OCI-LY1 (cell line): Measurements from ENCODE around the gene RNF186.
A peak's percentile ranks its signal among the peaks of the same experiment; 100 is the strongest.

Experiments
- H2AFZ ChIP-seq: fragments of 200-600 bp; sonication (generic), shearing (Covaris generic); 2 replicates; pipeline ENCODE4 v1.6.0; 2014; ENCODE audit warnings: antibody characterized with exemption, mild to moderate bottlenecking, low read length
- H3F3A ChIP-seq: fragments of 200-600 bp; sonication (generic), shearing (Covaris generic); 2 replicates; pipeline ENCODE4 v1.6.0; 2014; ENCODE audit warnings: mild to moderate bottlenecking, antibody characterized with exemption, low read length, moderate library complexity; ENCODE audit not compliant: insufficient read depth
- H3K27ac ChIP-seq: fragments of 200-600 bp; sonication (generic); 2 replicates; pipeline ENCODE4 v1.5.1; 2014; ENCODE audit warnings: low read length, mixed run types, mild to moderate bottlenecking, low read depth; ENCODE audit not compliant: poor library complexity, severe bottlenecking
- H3K27me3 ChIP-seq: fragments of 200-600 bp; sonication (generic); 2 replicates; pipeline ENCODE4 v1.6.0; 2014; ENCODE audit warnings: antibody characterized with exemption, mild to moderate bottlenecking, low read length, moderate library complexity; ENCODE audit not compliant: insufficient read depth
- H3K36me3 ChIP-seq: fragments of 200-600 bp; sonication (generic); 2 replicates; pipeline ENCODE4 v1.6.1; 2014; ENCODE audit warnings: mild to moderate bottlenecking, antibody characterized with exemption, low read length, moderate library complexity, mixed read lengths; ENCODE audit not compliant: insufficient read depth
- H3K4me1 ChIP-seq: fragments of 200-600 bp; sonication (generic); 2 replicates; pipeline ENCODE4 v1.5.1; 2014; ENCODE audit warnings: mild to moderate bottlenecking, low read length, moderate library complexity; ENCODE audit not compliant: insufficient read depth, severe bottlenecking
- H3K4me2 ChIP-seq: fragments of 200-600 bp; sonication (generic), shearing (Covaris generic); 2 replicates; pipeline ENCODE4 v1.6.1; 2014; ENCODE audit warnings: low read length
- H3K4me3 ChIP-seq: fragments of 200-600 bp; sonication (generic); 2 replicates; pipeline ENCODE4 v1.5.1; 2014; ENCODE audit warnings: low read length, low read depth, mild to moderate bottlenecking, mixed read lengths; ENCODE audit not compliant: poor library complexity, severe bottlenecking
- H3K79me2 ChIP-seq: fragments of 200-600 bp; shearing (Covaris generic); 2 replicates; pipeline ENCODE4 v1.6.1; 2016; ENCODE audit warnings: mixed run types, low read length, mixed read lengths; ENCODE audit not compliant: insufficient read depth
- H3K9ac ChIP-seq: fragments of 200-600 bp; sonication (generic), shearing (Covaris generic); 2 replicates; pipeline ENCODE4 v1.6.1; 2014; ENCODE audit warnings: mild to moderate bottlenecking, low read length, mixed read lengths
- H3K9me2 ChIP-seq: fragments of 200-600 bp; sonication (generic), shearing (Covaris generic); 2 replicates; pipeline ENCODE4 v1.6.1; 2014; ENCODE audit warnings: low read depth, mild to moderate bottlenecking, low read length, mixed read lengths
- H3K9me3 ChIP-seq: fragments of 200-600 bp; shearing (Covaris generic); 2 replicates; pipeline ENCODE4 v1.6.1; 2014; ENCODE audit warnings: low read length, mixed read lengths
- H4K20me1 ChIP-seq: fragments of 200-600 bp; sonication (generic), shearing (Covaris generic); 2 replicates; pipeline ENCODE4 v1.6.0; 2016; ENCODE audit warnings: mild to moderate bottlenecking, low read length; ENCODE audit not compliant: insufficient read depth
- EZH2 ChIP-seq: fragments of 200-600 bp; sonication (generic), shearing (Covaris generic); IDR thresholded peaks from 2 replicates; pipeline ENCODE4 v1.8.0; 2017; ENCODE audit warnings: borderline replicate concordance, mixed run types, mild to moderate bottlenecking, antibody characterized with exemption, low read length, moderate library complexity, mixed read lengths
- TF ChIP-seq, protein P1 (sequence below): fragments of 200-600 bp; sonication (generic), shearing (Covaris generic); IDR thresholded peaks from 2 replicates; pipeline ENCODE4 v1.5.1; 2017; ENCODE audit warnings: mild to moderate bottlenecking, antibody characterized with exemption, low read length, moderate library complexity, mixed read lengths

The RNF186 gene

DNA sequence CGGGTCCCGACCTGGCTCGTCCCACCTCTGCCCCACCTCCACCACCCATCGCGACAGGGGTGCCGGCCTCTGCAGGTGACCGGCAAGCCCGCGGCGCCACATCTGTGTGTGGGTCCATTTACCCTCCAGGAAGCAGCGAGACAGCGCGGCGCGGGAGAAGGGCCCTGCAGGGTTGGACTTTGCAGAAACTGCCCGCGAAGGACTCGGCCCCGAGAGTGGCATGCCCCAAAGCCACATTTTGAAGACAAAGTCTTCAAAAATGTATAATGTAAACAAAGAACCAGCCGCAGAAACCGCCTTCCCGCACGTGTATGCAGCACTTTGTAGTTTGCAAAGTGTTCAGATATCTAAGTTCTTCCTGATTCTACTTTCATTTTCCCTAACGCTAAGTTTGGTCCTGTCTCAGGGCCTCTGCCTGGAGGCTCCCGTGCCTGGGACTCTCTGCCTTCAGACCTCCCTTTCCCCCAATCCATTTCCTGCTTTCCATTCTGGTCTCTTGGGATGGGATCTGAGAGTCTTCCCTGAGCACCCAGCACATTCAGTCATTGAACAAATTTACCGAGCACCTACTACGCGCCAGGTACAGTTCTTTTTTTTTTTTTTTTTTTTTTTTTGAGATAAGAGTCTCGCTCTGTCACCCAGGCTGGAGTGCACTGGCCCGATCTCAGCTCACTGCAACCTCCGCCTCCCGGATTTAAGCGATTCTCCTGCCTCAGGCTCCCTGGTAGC, 14.8 kb downstream of the RNF186 start:
- Histone ChIP-seq H3K9me3 (no peaks in the 10 kb centered on the region), H3K4me3 (peak overlapping the region; percentile 61), H4K20me1 (no peaks in the 10 kb centered on the region), H3K27ac (peak overlapping the region; percentile 7), H3K9ac (peak overlapping the region; percentile 65), H3K79me2 (no peaks in the 10 kb centered on the region), H3K27me3 (no peaks in the 10 kb centered on the region), H3K36me3 (no peaks in the 10 kb centered on the region), H3K4me2 (peak overlapping the region; percentile 76), H3K4me1 (peaks cover 21% of the 10 kb centered on the region), H2AFZ (peak overlapping the region; percentile 91), H3F3A (no peaks in the 10 kb centered on the region), H3K9me2 (no peaks in the 10 kb centered on the region)
- TF ChIP-seq EZH2, result no peak
- TF ChIP-seq, protein P1, sequence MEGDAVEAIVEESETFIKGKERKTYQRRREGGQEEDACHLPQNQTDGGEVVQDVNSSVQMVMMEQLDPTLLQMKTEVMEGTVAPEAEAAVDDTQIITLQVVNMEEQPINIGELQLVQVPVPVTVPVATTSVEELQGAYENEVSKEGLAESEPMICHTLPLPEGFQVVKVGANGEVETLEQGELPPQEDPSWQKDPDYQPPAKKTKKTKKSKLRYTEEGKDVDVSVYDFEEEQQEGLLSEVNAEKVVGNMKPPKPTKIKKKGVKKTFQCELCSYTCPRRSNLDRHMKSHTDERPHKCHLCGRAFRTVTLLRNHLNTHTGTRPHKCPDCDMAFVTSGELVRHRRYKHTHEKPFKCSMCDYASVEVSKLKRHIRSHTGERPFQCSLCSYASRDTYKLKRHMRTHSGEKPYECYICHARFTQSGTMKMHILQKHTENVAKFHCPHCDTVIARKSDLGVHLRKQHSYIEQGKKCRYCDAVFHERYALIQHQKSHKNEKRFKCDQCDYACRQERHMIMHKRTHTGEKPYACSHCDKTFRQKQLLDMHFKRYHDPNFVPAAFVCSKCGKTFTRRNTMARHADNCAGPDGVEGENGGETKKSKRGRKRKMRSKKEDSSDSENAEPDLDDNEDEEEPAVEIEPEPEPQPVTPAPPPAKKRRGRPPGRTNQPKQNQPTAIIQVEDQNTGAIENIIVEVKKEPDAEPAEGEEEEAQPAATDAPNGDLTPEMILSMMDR, result no peak

GRCh38 chr1:19799230-19800075, 15.6 kb downstream of the RNF186 start, which contains the start of gene TMCO4:
Gene TMCO4 (minus strand): TSS chr1:19799916. CDS start chr1:19780758, 19,158 bp downstream.
- Histone ChIP-seq H3K4me3 (peak within 1 kb of the TSS; percentile 61), H3K27me3 (no peaks in the 10 kb centered on the region), H3K9me2 (no peaks in the 10 kb centered on the region), H4K20me1 (no peaks in the 10 kb centered on the region), H3K27ac (peak within 1 kb of the TSS; percentile 51), H3K36me3 (no peaks in the 10 kb centered on the region), H3K4me1 (peaks cover 21% of the 10 kb centered on the region), H3F3A (no peaks in the 10 kb centered on the region), H3K9me3 (no peaks in the 10 kb centered on the region), H2AFZ (peak within 1 kb of the TSS; percentile 98), H3K9ac (peak within 1 kb of the TSS; percentile 65), H3K79me2 (no peaks in the 10 kb centered on the region), H3K4me2 (peak within 1 kb of the TSS; percentile 76)
- no peak for TF ChIP-seq EZH2
- TF ChIP-seq, protein P1, result peak; percentile 9; the same call in 1 of the 2 replicates

DNA sequence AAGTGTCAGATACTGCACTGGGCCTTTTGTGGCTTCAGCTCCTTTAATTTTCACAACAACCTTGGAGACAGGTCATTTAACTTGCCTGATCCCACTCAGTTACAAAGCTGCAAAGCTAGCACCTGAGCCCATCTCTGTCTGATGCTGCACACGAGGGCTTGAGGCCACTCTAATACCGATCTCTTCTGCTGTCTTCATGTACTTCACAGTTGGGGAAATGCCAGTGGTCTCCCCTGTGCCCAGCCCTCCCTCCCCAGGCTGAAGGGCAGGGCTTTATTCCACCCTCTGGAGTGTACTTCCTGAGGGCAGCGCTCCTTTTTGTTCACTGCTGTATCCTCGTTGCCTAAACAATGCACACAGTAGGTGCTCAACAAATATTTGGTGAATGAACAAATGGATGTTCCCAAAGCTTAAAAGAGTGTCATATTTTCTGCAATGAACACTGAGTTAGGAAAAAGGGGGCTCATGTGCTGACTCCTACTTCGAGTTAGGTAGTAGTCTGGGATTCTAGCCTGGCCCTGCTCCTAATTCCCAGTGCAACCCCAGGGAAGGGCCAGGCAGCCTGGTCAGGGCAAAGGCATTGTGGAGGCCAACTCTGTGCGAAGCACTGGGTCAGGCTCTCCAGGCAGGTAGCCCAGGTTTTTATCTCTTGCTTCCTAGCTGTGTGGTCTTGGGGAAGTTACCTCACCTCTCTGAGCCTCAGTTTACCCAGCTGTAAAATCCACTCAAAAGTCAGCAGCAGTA, 16.4 kb downstream of the RNF186 start:
- H4K20me1 ChIP-seq, result no peaks in the 10 kb centered on the region
- H3K36me3 ChIP-seq, result no peaks in the 10 kb centered on the region
- no peaks in the 10 kb centered on the region for H3K79me2 ChIP-seq
- no peaks in the 10 kb centered on the region for H3K27me3 ChIP-seq
- no peaks in the 10 kb centered on the region for H3K9me3 ChIP-seq
- TF ChIP-seq, protein P1, result no peak
- no peak for TF ChIP-seq EZH2
- peaks cover 21% of the 10 kb centered on the region for H3K4me1 ChIP-seq
- H3K4me2 ChIP-seq, result peak overlapping the region; percentile 76
- no peaks in the 10 kb centered on the region for H3F3A ChIP-seq
- H3K27ac ChIP-seq, result peak overlapping the region; percentile 51
- H3K4me3 ChIP-seq, result peak overlapping the region; percentile 61
- peak overlapping the region; percentile 65 for H3K9ac ChIP-seq
- H2AFZ ChIP-seq, result peak overlapping the region; percentile 98; the same call in 1 of the 2 replicates
- H3K9me2 ChIP-seq, result no peaks in the 10 kb centered on the region
